Prostate gland (tissue), 2 donors: ENCODE results near the gene POTEG. TPM values are rescaled to one million over a fixed set of nuclear protein-coding genes. Genes with fewer than 3 reads are reported as not detected.
"Not testable (repeated sequence)": the region's sequence is repeated elsewhere in the genome, so short reads cannot be mapped to it uniquely, and the experiment has no call there.

ENCODE experiments used
- DNase-seq: peaks from one replicate; pipeline ENCODE4 v3.0.0-alpha.2; 2019; ENCODE audit warnings: low spot score
- H3K27ac ChIP-seq, 2 donors: fragments of 200-600 bp; sonication (generic); 2 replicates each; pipeline ENCODE4 v1.5.1; 2017 to 2019
- H3K27me3 ChIP-seq: fragments of 200-600 bp; sonication (generic); replicated peaks from 2 replicates; pipeline ENCODE4 v1.5.1; 2019; ENCODE audit not compliant: insufficient read depth
- H3K36me3 ChIP-seq, 2 donors: fragments of 200-600 bp; sonication (generic); 1 replicate in 1 of 2; 2 replicates in 1 of 2; pipeline versions ENCODE4 v1.5.1 to v1.8.1; 2017 to 2019
- H3K4me1 ChIP-seq: fragments of 200-600 bp; sonication (generic); replicated peaks from 2 replicates; pipeline ENCODE4 v1.5.1; 2019
- H3K4me3 ChIP-seq, 2 donors: fragments of 200-600 bp; sonication (generic); 2 replicates each; pipeline ENCODE4 v1.5.1; 2017 to 2019
- H3K9me3 ChIP-seq: fragments of 200-600 bp; sonication (generic); 2 replicates; pipeline ENCODE4 v1.5.1; 2017
- WGBS: methylation state at CpG from one replicate; pipeline ENCODE4 v1.1.5; 2018; 5-methylcytosine and 5-hydroxymethylcytosine counted together
- intact Hi-C: fragments of 100-400 bp; cut with DNase I; formaldehyde crosslinking; loops from one replicate; pipeline ENCODE4 v1.14.2; 2022
- total RNA-seq, 2 donors: library from RNA; depleted of rRNA; stranded (reverse); fragments of >200 nt; gene quantifications; one replicate each; pipeline ENCODE4 v1.1.0, GENCODE V29; 2016

The POTEG gene
- 100 to 1,000 TPM in 1 of 2 donors, 10 to 100 TPM in 1; 42.6 to 234 TPM for total RNA-seq

GRCh38 chr14:19434241-19434640 lies at the start of gene POTEG:
Gene POTEG (minus strand): TSS chr14:19434341. CDS start chr14:19434289, 52 bp downstream.
- H3K4me3 ChIP-seq, H3K27ac ChIP-seq, H3K36me3 ChIP-seq, H3K4me1 ChIP-seq, intact Hi-C loops, H3K27me3 ChIP-seq, H3K9me3 ChIP-seq, DNase-seq: not testable (repeated sequence)
- no CpG with 5 or more reads among the region's 12 CpGs for WGBS

DNA sequence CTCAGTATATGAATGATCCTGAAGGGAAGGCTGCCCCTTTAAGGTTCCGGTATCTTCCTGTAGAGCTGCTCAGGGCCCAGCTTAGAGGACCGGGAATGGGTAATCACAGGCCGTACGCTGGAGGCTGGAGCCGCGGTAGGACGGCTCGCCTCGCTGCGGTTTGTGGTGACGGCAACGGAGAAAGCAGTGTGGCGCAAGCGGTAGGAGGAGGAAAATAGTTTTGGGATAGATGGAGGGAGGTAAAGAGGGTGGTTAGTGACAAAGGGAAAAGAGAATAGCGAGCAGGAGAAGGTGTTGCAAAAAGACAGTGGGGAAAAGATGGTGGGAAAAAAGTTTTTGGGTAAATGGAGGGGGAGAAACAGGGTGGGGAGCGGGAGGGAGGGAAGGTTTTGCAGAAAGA lies 48.0 kb upstream of the POTEG start:
- WGBS = 92% methylated on average over 10 of the region's 16 CpGs
- intact Hi-C loops, H3K27me3 ChIP-seq, H3K4me1 ChIP-seq, H3K9me3 ChIP-seq, H3K27ac ChIP-seq, H3K36me3 ChIP-seq, DNase-seq, H3K4me3 ChIP-seq: not testable (repeated sequence)

GRCh38 chr14:19481421-19481820 lies 47.3 kb upstream of the POTEG start:
- H3K9me3 ChIP-seq, intact Hi-C loops, H3K4me1 ChIP-seq, H3K27me3 ChIP-seq, H3K4me3 ChIP-seq, DNase-seq, H3K36me3 ChIP-seq, H3K27ac ChIP-seq: not testable (repeated sequence)
- no CpG with 5 or more reads among the region's 16 CpGs for WGBS

DNA sequence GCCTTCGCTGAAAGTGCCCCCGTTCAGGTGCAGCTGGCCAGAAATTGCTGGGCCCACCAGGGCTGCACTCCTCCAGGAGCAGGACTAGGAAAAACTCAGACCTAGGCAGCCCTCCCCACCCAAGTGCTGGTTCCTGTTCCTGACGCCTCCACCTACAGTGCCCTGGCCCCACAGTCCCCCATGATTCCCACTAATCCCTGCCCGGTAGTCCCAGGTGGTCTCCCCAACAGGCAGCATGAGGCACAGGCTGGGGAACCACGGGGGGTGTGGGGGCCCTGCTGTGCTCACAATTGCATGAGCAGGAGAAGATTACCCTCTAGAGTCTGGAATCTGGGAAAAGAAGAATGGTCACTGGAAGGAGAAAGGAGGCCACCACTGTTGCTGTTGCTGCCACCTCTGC lies 46.4 kb upstream of the POTEG start:
- H3K9me3 ChIP-seq, H3K36me3 ChIP-seq, DNase-seq, intact Hi-C loops, H3K27me3 ChIP-seq, H3K4me1 ChIP-seq, H3K4me3 ChIP-seq, H3K27ac ChIP-seq: not testable (repeated sequence)
- no CpG with 5 or more reads among the region's 5 CpGs for WGBS

GRCh38 chr14:19445761-19446160 lies 11.6 kb upstream of the POTEG start:
- intact Hi-C loops = not testable (repeated sequence)
- WGBS = 50% methylated on average over 3 of the region's 6 CpGs

GRCh38 chr14:19439826-19440225 lies 5.7 kb upstream of the POTEG start:
- H3K4me1 ChIP-seq, H3K4me3 ChIP-seq, H3K36me3 ChIP-seq, H3K9me3 ChIP-seq, H3K27ac ChIP-seq, DNase-seq, H3K27me3 ChIP-seq, intact Hi-C loops: not testable (repeated sequence)
- WGBS = no CpG with 5 or more reads among the region's 3 CpGs

More at GRCh38 chr14:19445761-19446160, 11.6 kb upstream of the POTEG start:
- H3K36me3 ChIP-seq, H3K27ac ChIP-seq, DNase-seq, H3K4me1 ChIP-seq, H3K9me3 ChIP-seq, H3K27me3 ChIP-seq, H3K4me3 ChIP-seq: not testable (repeated sequence)

DNA sequence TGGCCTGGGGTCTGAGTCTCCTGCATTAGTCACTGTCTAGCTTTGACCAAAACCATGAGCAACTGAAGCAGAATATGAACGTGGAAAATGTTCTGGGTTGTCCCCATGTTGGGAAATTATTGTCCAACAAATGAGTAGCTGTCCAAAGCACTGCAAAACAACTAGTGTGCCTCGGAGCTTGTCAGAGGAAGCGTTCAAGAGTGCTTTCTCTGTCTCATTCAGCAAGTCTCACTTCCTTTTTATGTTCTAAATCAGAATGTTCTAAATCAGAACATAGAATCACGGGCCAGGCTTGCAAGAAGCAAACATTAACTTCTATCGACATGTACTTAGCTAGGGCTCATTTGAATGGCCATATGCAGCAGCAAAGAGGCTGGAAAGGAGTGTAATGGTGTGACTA lies 5.1 kb upstream of the POTEG start:
- H3K4me3 ChIP-seq, H3K4me1 ChIP-seq, H3K9me3 ChIP-seq, DNase-seq, H3K27ac ChIP-seq, intact Hi-C loops, H3K36me3 ChIP-seq, H3K27me3 ChIP-seq: not testable (repeated sequence)
- WGBS = 10% methylated on average over 3 of the region's 5 CpGs

DNA sequence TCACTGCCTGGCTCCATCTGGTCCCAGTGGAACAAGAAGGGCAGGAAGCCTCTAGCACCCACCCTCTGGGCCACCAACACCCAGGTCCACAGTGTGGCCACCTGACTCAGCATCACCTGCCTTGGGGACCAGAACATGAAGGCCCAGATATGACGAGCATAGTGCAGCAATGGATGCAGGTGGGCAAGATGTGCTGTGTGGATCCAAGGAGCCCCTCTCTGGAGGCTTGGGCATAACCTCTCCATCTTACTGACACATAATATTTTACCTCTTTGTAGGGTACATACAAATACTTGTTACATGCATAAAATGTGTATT lies 2.9 kb upstream of the POTEG start:
- H3K4me3 ChIP-seq, H3K4me1 ChIP-seq, H3K27ac ChIP-seq, H3K36me3 ChIP-seq, DNase-seq, intact Hi-C loops, H3K27me3 ChIP-seq, H3K9me3 ChIP-seq: not testable (repeated sequence)
- no CpG with 5 or more reads among the region's 1 CpG for WGBS

- WGBS = 0% methylated on average over 1 of the region's 8 CpGs
- H3K4me1 ChIP-seq, H3K27ac ChIP-seq, H3K27me3 ChIP-seq, intact Hi-C loops, DNase-seq, H3K9me3 ChIP-seq, H3K4me3 ChIP-seq, H3K36me3 ChIP-seq: not testable (repeated sequence)
These were observed 2.4 kb upstream of the POTEG start for GRCh38 chr14:19436311-19437125.

DNA sequence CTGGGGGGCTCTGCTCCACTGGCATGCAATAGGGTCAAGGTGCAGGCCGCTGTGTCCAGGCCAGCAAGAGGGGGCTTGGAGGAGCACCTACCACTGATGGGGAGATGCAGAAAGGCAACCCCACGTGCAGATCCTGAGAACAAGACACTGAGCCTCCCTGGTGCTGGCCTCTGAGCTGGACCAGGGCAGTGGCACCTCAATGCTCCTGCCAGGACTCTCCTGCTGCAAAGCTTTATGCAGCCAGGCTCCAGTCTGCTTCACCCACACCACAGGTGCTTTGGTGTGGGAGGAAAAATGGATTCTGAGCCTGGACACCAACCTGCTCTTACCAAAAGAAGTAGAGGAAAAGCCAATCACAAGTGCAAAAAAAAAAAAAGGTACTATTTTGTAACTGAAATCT lies 1.7 kb upstream of the POTEG start:
- WGBS = no CpG with 5 or more reads among the region's 2 CpGs
- H3K36me3 ChIP-seq = not testable (repeated sequence)

GRCh38 chr14:19434891-19435290 lies 750 bp upstream of the POTEG start:
- H3K27ac ChIP-seq, intact Hi-C loops, H3K4me1 ChIP-seq, H3K27me3 ChIP-seq, DNase-seq, H3K4me3 ChIP-seq, H3K9me3 ChIP-seq, H3K36me3 ChIP-seq: not testable (repeated sequence)
- WGBS = 89% methylated on average over 53 of the region's 53 CpGs

More for the DNA sequence above, 1.7 kb upstream of the POTEG start:
- H3K27me3 ChIP-seq, H3K4me1 ChIP-seq, intact Hi-C loops, H3K9me3 ChIP-seq, H3K4me3 ChIP-seq, DNase-seq, H3K27ac ChIP-seq: not testable (repeated sequence)

- H3K36me3 ChIP-seq, H3K4me1 ChIP-seq, H3K27ac ChIP-seq, H3K4me3 ChIP-seq, H3K27me3 ChIP-seq, intact Hi-C loops, H3K9me3 ChIP-seq: not testable (repeated sequence)
- DNase-seq = peak; percentile 3
- WGBS = 85% methylated on average over 7 of the region's 16 CpGs
These were observed 376 bp downstream of the POTEG start for GRCh38 chr14:19433765-19434164.

- H3K27ac ChIP-seq, H3K4me1 ChIP-seq, H3K36me3 ChIP-seq, H3K9me3 ChIP-seq, H3K4me3 ChIP-seq, DNase-seq, H3K27me3 ChIP-seq, intact Hi-C loops: not testable (repeated sequence)
- 76% methylated on average over 12 of the region's 13 CpGs for WGBS
These were observed 25.6 kb downstream of the POTEG start for GRCh38 chr14:19408519-19408918.
